HL-60/S4 treated with phorbol 12-myristate 13-acetate at 8.2 ng/mL for 4 days and 3 days (cell line): ENCODE data around the gene BET1.

ENCODE experiments used
- in situ Hi-C: fragments of 300-500 bp; cut with MboI; formaldehyde crosslinking; loops from 2 replicates; pipeline ENCODE4 v1.15.0; 2022; ENCODE audit warnings: low sequenced_read_pairs

BET1 gene

GRCh38 chr7:94015538-94015937 lies 11.4 kb upstream of the BET1 start:
- in situ Hi-C loops: no loop called here

GRCh38 chr7:94012746-94013145 lies 8.6 kb upstream of the BET1 start:
- in situ Hi-C loops: no loop called here

- in situ Hi-C loops: no loop called here
Observed at GRCh38 chr7:94011714-94012353, 7.7 kb upstream of the BET1 start.

- in situ Hi-C loops: no loop called here
Observed at GRCh38 chr7:94008537-94008936, 4.4 kb upstream of the BET1 start.

- in situ Hi-C loops: no loop called here
Observed at GRCh38 chr7:94005753-94006152, 1.6 kb upstream of the BET1 start.

GRCh38 chr7:94003446-94004023 lies 620 bp downstream of the BET1 start:
- in situ Hi-C loops: no loop called here

GRCh38 chr7:94001396-94001795 lies 2.8 kb downstream of the BET1 start:
- in situ Hi-C loops: no loop called here

- in situ Hi-C loops: no loop called here
Observed at GRCh38 chr7:93997868-93998267, 6.3 kb downstream of the BET1 start.

GRCh38 chr7:93992421-93993110 lies 11.6 kb downstream of the BET1 start:
- in situ Hi-C loops: no loop called here

GRCh38 chr7:93987297-93987696 lies 16.9 kb downstream of the BET1 start:
- in situ Hi-C loops: no loop called here

- in situ Hi-C loops: no loop called here
Observed at GRCh38 chr7:93985101-93985500, 19.1 kb downstream of the BET1 start.

GRCh38 chr7:93984024-93984423 lies 20.1 kb downstream of the BET1 start:
- in situ Hi-C loops: no loop called here

GRCh38 chr7:93981480-93981874 lies 22.7 kb downstream of the BET1 start:
- in situ Hi-C loops: no loop called here

GRCh38 chr7:93980744-93981479 lies 23.2 kb downstream of the BET1 start:
- in situ Hi-C loops: no loop called here

- in situ Hi-C loops: no loop called here
Observed at GRCh38 chr7:93977211-93977950, 26.8 kb downstream of the BET1 start.

- in situ Hi-C loops: no loop called here
Observed at GRCh38 chr7:93973134-93973533, 31.0 kb downstream of the BET1 start.

- in situ Hi-C loops: no loop called here
Observed at GRCh38 chr7:93972029-93972725, 32.0 kb downstream of the BET1 start.

GRCh38 chr7:93968911-93969620 lies 35.1 kb downstream of the BET1 start:
- in situ Hi-C loops: no loop called here

GRCh38 chr7:93964813-93965212 lies 39.3 kb downstream of the BET1 start:
- in situ Hi-C loops: no loop called here

GRCh38 chr7:93964262-93964661 lies 39.9 kb downstream of the BET1 start:
- in situ Hi-C loops: no loop called here
